ENCODE results near the gene SMAD3. TPM values are rescaled to one million over a fixed set of nuclear protein-coding genes. Genes with fewer than 3 reads are reported as not detected.

SMAD3 gene
- polyA plus RNA-seq, 10 donors = 22.3 to 34.0 (median 24.1) TPM

DNA sequence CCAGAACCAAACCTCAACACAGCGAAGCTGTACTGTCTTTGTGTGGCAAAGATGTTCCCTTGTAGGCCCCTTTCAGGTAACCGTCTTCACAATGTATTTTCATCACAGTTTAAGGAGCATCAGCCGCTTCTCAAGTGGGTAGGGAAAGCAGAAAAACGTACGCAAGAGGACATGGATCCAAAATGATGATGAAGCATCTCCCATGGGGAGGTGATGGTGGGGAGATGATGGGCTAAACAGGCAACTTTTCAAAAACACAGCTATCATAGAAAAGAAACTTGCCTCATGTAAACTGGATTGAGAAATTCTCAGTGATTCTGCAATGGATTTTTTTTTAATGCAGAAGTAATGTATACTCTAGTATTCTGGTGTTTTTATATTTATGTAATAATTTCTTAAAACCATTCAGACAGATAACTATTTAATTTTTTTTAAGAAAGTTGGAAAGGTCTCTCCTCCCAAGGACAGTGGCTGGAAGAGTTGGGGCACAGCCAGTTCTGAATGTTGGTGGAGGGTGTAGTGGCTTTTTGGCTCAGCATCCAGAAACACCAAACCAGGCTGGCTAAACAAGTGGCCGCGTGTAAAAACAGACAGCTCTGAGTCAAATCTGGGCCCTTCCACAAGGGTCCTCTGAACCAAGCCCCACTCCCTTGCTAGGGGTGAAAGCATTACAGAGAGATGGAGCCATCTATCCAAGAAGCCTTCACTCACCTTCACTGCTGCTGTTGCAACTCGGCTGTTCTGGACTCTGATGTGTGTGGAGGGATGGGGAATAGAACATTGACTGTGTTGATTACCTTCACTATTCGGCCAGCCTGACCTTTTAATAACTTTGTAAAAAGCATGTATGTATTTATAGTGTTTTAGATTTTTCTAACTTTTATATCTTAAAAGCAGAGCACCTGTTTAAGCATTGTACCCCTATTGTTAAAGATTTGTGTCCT, 129.0 kb downstream of the SMAD3 start:
- DNase-seq = peak in 1 of 3 donors; percentile 68

DNA sequence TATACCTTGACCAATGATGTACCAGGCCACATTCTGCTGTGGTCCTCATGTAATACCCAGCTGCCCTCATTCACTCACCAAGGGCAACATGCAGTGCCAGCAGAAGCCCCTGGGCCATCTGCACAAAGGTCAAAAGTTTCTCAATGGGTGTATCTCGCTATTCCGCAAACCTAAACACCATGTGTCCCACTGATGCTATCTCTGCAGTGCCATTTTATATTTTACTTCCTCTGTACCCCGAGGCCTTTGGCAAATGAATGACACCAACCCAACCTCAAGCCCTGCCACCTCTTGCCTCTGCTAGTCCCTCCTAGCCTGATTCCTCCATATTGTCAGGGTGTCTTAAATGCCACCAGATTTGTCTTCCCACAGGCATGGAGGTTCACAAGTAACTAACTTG, 129.9 kb downstream of the SMAD3 start:
- DNase-seq = no peak

DNA sequence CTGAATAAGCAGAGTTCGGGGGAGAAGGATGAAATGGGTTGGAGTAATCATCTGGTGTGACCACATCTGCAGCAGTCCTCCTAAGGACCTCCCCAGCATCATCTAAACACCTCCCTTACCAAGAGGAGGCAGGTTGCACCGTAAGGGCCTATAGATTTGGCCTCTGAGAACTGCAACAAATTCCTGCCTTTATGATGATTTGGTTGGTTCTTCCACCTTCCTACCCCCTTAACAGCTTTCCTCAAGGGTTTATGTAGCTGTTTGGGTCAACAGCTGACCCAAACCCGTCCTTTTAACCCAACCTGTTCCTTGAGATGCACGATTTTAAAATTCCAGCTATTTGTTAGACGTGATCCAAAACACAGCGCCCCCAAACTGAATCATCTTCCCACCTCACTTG, 130.8 kb downstream of the SMAD3 start:
- no peak for DNase-seq

DNA sequence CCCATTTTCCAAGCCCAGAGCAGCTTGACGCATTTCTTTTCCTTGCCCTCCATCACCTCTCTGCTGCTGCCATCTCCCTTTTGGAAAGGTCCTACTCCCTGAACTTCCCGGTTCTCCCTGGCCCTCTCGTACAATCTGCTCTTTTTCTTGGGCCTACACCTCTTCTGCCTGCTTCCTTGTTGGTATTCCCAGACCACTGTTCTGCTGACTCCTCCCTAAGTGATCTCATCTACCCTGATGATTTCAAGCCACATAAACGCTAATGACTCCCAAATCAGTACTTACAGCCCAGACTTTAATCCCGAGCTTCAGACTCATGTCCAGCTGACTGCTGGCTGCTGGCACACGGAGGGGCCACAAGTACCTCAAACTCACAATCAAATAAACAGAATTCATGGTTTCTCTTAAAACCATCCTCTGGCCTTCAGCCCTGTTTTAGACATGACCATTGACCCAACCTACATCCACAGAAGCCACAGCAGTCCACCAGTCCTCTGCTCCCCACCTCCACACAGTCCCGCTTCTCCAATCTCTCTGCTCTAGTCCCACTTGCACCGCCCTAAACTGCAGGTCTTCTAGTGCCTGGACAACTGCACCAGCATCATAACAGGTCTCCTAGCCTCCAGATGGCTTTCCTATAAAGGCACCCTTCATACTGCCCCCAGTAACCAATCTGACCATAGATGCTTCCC, 131.4 kb downstream of the SMAD3 start:
- DNase-seq = peak in 2 of 3 donors; percentile 69 to 72

DNA sequence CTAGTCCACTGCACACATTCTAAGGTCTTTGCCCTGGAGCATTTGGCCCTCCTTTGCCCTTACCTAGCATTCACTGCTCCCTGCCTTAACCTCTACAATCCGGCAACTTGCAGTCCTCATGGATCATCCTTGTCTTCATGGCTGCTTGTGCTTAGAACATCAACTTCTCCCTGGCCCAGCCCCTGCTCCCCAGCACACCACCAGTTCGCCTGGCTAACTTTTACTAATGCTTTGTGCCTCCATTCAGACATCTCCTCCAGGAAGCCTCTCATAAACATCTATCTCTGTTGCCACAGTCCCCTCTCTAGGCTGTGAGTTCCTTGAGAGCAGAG, 131.9 kb downstream of the SMAD3 start:
- no peak for DNase-seq

DNA sequence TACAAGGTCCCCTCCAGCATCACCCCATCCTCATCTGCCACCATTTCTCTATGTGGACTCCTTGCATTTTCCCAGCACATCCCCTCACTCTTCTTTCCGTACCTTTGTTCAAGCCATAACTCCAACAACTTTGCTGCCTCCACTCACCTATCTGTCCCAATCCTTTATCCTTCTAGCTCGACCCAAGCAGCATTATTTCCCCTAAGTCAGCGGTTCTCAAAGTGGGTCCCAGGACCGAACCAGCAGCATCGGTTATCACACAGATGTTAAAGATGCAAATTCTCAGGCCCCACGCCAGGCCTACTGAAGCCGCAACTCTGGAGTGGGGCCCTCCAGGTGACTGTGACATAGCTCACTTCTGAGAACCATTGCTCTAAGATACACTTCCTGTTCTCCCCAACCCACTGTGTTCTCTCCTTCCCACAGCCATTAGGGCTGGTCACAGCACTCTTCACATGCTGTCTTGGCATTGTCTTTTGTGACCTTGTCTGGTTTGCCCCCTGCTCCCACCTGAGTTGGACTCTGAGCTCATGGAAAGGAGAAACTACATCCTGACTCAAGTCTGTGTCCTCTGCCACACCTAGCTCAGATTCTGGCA, 132.9 kb downstream of the SMAD3 start:
- DNase-seq = no peak

DNA sequence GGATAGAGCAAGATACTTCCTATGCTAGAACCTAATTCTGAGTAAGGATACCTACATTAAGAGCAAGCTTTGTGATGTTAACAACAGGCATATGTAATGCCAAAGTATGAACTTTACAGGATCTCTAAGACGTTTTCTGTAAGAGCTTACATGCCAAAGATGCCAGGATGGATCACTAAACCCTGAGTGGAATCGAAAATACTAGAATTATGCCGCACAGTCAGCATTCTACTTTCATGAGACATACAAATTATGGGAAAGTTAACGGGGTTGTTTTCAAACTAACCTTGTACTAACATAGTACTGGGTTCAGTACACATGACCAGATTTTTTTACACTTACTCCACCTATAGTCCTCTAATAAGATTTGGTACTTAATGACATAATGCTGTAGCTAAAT, 134.0 kb downstream of the SMAD3 start:
- no peak for DNase-seq

DNA sequence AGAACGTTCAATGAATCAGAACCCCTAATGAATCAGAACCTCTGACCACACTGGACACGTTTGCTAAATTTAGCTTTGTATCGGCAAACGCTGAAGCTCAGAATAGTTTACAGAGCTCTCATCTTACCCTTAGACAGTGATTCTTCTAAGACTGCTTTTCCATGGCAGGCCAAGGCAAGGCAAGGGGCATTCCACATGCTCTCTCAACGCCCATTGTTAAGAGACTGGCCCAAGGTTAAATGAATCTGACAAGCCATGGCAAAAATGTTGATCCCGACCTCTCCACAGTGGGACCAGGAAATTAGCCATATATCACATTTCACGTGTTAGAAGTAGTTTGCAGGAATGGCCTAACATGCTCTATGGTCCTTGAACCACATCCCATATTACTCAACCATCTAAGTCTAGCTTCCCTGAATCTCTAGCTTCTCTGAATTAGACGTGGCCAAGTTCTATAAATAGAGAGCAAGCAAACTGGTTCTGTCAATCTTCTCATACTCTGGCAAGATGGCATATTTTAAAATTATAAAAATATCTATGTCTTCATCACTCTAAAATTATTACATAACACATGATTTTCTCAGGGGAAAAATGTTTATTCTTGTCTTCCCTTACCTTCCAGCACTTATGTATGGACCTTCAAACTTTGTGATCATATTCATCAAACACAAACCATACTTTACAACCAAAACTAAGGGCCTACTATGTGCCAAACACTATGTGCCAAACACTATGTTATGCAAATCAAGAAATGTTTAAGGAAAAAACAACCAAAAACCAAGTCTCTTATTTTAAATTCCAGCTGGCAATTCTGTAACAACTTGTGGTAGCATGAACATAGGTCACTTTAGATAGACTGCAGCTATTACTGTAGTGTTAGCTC, 134.7 kb downstream of the SMAD3 start:
- DNase-seq = no peak

DNA sequence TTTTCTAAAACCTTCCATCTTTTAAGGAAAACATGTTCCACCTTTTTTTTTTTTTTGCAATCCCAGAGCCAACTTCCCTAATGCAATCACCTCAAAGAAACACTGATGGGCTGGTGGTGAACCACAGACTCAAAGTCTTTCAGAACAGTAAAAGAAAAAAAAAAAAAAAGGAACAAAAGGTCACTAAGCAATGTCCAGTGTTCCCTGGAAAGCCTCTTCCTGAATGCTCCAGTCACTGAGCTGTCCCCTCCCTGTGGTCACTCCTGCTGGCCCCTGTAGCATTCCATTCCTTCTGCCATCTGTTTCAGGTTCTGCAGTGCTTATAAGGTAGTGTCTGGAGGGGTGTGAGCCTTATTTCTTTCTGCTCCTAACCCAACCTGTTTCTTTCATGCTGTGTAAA, 135.7 kb downstream of the SMAD3 start:
- DNase-seq = no peak

DNA sequence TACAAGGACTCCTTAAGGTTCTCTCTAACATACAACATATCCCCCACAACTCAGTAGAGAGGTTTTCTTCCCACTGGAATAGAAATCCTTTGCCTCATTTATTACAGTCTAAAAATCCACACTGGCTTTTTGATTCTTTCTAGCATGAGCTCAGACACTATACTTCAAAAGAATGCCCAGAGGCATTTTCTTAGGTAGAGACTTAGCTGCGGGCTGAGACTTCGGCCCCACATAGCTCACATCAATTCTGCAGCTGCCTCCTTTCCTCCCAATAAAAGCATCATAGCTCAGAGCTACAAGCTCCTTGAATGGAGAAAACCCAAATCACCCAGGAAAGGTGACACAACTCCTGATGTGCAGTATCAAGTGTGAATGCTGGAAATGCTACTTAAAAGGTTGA, 136.7 kb downstream of the SMAD3 start:
- no peak for DNase-seq

DNA sequence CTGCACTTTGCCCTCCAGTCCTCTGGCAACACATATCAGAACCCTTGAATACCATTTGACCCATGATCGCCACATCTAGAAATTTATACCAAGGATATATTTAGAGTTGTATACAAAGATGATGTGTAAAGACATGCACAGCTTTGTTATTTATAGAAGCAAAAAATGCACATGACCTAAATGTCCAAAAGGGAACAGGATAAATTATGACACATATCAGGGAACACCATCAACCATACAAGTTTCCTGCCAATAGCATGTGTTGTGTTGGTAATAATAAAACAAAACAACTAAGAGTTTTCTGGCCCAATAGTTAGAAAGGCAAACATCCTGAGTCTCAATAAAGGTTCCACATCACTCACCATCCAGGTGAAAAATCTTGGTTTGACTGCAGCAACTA, 137.6 kb downstream of the SMAD3 start:
- DNase-seq = no peak

DNA sequence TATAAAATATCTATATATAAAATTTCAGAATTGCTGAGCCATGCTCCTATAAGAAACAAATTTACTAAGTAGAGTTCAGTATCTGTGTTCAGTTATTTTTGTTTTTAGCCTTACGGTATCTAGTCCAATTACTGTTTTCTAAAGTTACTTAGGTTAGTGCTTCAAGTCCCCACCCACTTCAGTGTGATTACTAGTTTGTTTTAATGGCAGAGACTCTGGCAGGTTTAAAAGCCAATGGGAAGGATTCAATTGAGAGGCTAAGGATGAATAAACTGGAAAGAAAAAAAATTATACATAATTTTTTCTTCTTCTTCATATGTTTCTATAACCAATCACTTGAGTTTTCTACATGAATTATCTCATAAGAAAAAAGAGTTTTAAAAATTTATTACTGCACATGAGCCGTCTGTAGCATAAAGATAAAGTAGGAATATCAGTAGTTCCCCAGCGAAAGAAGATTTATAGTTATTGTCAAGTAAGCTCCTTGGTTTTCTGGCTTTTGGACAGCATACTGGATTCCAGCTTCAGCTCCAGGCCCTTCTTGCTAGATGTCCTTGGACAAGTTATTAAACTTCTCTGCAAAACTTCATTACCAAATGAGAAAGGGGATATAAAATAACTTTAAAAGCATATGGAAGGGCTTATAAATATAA, 142.3 kb downstream of the SMAD3 start:
- peak in 1 of 3 donors; percentile 28 for DNase-seq

DNA sequence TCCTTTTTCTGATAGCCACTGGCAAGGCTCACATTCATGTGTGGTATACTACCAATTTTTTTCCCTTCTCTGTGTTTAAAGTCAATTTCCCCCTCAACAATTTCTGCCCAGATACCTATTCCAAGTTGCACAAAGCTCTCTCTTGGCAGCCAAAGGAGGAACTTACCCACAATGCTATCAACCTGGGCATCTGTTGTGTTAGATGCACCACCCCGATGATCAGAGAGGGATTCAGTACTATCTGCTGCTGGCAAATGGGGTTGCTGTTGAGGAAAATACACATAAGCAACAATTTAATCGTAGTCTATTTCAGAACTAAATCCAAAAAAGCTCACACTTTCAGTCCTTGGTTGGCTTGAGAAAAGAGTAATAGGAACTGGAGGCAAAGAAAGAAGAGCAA, 143.0 kb downstream of the SMAD3 start:
- DNase-seq = no peak

DNA sequence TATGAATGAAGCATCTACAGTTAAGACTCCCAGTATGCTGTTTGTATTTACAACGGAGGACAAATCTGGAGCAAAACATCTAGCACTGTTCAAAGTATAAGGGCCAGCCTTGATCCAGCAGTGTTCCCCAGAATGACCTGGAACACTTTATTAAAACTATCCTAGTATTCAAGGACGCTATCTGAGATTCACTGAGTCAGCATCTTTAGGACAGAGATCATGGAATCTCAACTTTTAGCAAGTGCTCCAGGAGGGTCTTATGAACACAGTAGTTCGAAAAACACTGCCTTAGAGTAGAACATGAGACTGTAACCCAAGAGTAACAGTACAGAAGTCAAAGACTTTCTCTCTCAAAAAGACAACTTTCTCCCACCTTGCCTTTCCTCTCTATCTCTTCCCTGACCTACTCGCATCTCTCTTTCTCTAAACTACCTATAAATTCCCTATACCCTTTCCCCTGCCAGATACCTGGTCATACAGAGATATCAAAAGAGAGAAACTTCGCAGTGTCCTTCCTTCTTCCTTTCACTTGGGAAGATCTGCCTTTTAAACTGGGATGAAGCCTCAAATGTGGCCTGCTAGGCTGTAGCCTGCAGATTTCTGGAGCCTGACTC, 145.3 kb downstream of the SMAD3 start:
- DNase-seq = no peak

DNA sequence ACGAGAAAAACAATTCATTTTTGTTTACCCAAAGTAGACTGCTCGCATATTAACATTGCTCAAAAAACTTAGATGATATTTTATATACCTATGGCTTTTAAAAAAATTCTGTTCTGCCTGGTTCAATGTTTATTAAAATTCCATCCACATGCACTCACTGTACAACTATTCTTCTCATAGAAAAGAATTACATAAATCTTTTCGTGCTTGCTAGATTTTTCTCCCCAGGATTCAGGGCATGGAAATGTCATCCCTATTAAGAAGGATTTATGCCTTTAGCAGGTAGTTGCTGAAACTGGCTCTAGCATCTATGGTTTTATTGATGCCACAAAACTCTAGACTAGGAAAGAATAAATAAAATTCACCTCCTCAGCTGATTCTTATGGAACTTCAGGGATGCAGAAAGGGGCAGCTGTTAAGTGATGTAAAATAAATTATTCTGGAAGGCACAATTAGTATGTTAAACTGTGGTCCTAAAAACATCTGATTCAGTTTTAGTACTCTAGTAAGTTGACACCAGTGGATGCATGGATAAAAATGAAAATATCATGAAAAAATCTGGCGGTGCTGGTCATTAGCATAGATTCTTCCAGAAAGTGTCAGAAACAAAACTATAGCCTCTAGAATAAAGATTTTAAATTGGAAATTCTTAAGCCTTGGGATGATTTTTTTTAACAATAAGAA, 147.4 kb downstream of the SMAD3 start:
- no peak for DNase-seq

DNA sequence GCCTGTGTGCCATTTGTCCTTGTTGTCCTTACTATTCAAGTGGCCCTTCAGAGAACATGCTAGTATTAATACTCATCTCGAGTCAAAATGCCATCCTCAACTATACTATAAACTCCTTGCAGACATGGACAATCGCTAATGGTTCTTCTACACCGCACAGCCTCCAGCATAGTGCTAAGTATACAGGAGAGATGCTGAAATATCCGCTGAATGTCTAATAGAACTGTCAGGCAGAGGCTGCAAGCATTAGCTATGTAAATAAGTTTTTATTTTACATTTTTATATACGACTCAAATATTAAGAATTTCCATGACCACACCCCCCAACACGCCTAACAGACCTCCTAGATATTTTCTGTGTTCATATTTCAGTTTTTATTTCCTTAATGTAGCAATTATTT, 149.7 kb downstream of the SMAD3 start:
- no peak for DNase-seq

DNA sequence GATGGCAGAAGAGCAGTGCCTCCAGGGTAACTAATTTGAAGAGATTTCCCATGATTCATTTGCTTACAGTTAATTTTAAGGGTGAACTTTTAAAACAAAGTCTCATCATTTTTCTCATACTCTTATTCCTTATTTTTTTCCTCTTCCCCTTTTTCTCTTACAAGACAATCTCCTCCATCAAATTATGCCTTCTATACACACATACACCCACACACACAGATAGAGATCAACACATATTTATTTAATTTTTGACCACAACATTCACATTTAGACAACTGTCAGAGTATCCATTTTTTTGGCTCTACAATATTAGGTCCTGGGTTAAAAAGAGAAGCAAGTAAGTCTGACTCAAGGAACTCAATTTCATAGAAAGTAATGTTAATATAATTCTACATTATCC, 151.5 kb downstream of the SMAD3 start:
- no peak for DNase-seq

DNA sequence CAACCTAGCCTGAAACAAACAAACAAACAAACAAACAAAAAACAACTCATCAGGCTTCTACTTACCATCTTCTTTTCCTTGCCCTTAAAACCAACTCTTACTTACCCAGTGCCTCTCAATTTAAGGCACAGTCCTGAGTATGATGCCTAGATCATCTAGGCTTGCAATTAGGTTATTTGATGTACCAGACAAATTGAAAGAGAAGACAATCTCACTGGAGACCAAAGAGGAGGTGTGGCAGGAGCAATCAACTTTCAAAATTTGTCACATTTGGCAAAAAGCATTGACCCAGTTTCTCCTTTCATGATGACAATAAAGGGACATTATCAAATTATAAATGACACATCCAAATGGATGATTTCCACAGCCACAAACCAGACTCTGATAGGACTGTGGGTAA, 153.0 kb downstream of the SMAD3 start:
- no peak for DNase-seq

DNA sequence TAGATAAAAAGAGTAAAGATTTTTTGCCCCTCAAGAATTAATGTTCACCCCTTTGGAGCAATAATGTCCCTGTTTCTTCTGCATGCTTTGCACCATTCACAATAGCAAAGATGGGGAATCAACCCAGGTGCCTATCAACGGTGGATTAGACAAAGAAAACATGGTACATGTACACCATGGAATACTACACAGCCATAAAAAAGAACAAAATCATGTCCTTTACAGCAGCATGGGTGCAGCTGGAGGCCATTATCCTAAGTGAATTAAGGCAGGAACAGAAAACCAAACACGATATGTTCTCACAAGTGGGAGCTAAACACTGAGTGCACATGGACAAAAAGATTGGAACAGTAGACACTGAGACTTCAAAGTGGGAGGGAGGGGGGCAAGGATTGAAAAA, 153.9 kb downstream of the SMAD3 start:
- no peak for DNase-seq

DNA sequence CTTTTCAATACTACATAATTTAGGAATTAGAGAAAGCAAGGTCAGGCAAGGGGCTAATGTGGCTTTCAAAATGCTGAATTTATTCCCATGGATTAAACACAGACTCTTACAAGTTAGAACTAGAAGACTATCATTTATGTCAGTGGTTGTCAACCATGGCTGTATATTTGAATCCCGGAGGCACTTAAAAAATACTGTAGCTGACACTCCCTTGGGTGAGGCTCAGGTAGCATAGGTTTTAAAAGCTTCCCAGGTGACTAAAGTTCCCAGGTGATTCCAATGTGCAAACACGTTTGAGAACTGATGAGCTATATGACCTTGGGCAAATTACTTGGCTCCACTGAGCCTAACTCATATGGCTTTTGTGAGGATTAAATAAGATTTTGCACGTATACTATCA, 159.5 kb downstream of the SMAD3 start:
- DNase-seq = no peak
